C4-2B (cell line): ENCODE results near the gene OR4N2.
"Not testable (repeated sequence)": the region's sequence is repeated elsewhere in the genome, so short reads cannot be mapped to it uniquely, and the experiment has no call there.

Experiments used
- ZFX ChIP-seq: fragments of 450-650 bp; IDR thresholded peaks from 2 replicates; pipeline ENCODE4 v1.6.1; 2017
- TF ChIP-seq, protein P1 (sequence below): fragments of 450-650 bp; conservative IDR thresholded peaks from 2 replicates; pipeline ENCODE4 v1.5.1; 2017; ENCODE audit warnings: mild to moderate bottlenecking

DNA sequence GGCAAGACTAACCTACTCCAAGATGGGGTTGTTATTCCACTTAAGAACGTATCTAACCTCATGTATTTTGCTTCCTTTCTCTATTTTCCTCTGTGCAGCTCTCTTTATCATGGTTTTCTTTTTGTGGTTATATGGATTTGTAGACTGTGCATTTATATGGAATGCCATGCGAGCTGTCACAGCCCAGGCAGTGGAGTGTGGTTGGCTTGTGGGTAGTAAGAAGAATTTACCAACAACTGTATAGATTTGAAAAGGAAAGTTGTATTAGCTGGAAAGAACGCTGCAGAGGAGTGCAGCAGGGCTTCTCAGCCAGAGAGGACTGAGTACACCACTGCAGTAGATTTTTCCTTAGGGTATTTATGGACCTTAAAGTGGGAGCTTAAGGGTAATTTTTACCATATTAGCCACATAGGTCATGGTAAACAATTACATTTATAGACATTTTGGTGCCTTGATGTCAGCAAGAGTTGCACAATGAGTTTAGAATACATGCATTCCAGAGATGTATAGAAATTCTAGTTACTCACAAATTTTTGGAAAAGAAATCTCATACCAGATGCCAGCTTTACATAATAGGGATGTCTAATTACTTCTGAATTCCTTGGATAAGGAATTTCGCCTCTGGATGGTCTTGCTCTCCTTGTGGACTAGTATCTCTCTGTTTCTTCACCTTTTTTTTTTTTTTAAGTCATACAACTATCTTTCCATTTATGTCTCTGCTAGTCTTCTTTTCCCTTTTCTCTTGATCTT lies 9.8 kb downstream of the OR4N2 start:
- TF ChIP-seq, protein P1, sequence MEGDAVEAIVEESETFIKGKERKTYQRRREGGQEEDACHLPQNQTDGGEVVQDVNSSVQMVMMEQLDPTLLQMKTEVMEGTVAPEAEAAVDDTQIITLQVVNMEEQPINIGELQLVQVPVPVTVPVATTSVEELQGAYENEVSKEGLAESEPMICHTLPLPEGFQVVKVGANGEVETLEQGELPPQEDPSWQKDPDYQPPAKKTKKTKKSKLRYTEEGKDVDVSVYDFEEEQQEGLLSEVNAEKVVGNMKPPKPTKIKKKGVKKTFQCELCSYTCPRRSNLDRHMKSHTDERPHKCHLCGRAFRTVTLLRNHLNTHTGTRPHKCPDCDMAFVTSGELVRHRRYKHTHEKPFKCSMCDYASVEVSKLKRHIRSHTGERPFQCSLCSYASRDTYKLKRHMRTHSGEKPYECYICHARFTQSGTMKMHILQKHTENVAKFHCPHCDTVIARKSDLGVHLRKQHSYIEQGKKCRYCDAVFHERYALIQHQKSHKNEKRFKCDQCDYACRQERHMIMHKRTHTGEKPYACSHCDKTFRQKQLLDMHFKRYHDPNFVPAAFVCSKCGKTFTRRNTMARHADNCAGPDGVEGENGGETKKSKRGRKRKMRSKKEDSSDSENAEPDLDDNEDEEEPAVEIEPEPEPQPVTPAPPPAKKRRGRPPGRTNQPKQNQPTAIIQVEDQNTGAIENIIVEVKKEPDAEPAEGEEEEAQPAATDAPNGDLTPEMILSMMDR = not testable (repeated sequence)
- TF ChIP-seq ZFX = not testable (repeated sequence)
